Neural crest cell (in vitro differentiated cells): ENCODE results near the gene F11R. TPM values are rescaled to one million over a fixed set of nuclear protein-coding genes. Genes with fewer than 3 reads are reported as not detected.
A peak's percentile ranks its signal among the peaks of the same experiment; 100 is the strongest.

ENCODE experiments used
- DNase-seq: peaks from one replicate; pipeline ENCODE4 v3.0.0; 2021; ENCODE audit warnings: low read depth, mixed read lengths, low spot score
- H3K27ac Mint-ChIP-seq: one replicate; pipeline ENCODE4 v1.8.0; 2021; ENCODE audit warnings: mild to moderate bottlenecking, mixed read lengths; ENCODE audit not compliant: unreplicated experiment
- H3K27me3 Mint-ChIP-seq: 2 replicates; pipeline ENCODE4 v1.8.0; 2021; ENCODE audit warnings: low read depth, mild to moderate bottlenecking, mixed read lengths
- H3K36me3 Mint-ChIP-seq: 2 replicates; pipeline ENCODE4 v1.8.0; 2021; ENCODE audit warnings: low read depth, mild to moderate bottlenecking, mixed read lengths
- H3K4me1 Mint-ChIP-seq: 2 replicates; pipeline ENCODE4 v1.8.0; 2021; ENCODE audit warnings: mixed read lengths
- H3K4me3 Mint-ChIP-seq: one replicate; pipeline ENCODE4 v1.8.0; 2021; ENCODE audit warnings: mild to moderate bottlenecking, mixed read lengths
- H3K9me3 Mint-ChIP-seq: 2 replicates; pipeline ENCODE4 v1.8.0; 2021; ENCODE audit warnings: mixed read lengths
- CTCF ChIP-seq: fragments of 200-600 bp; sonication (generic); conservative IDR thresholded peaks from 2 replicates; pipeline ENCODE4 v1.5.0; 2021; ENCODE audit warnings: antibody characterized with exemption, mild to moderate bottlenecking
- total RNA-seq: library from RNA; stranded (reverse); gene quantifications from 2 replicates; pipeline ENCODE4 v1.2.1, GENCODE V29; 2021

Gene F11R
- total RNA-seq, 1 donor from 2014 or later: 3.5 TPM

DNA sequence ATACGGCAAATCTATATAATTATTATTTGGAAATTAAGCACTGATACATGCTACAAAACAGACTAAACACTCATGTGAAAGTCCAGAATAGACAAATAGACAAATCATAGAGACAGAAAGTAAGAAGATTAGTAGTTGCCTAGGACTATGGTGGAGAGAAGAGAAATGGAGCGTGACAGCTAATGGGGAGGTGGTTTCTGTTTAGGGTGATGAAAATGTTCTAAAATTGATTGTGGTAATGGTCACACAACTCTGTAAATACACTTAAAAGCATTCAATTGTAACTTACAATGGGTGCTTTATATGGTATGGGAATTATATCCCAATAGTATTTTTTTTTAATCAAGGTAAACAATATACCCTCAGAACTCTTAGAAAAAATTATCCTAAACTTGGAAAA lies 45.9 kb downstream of the F11R start:
- Mint-ChIP-seq H3K4me1 (peaks cover 17% of the 10 kb centered on the region), H3K27me3 (peaks cover 23% of the 10 kb centered on the region), H3K4me3 (no peak overlapping the region), H3K36me3 (no peaks in the 10 kb centered on the region), H3K9me3 (no peaks in the 10 kb centered on the region), H3K27ac (no peak overlapping the region)
- DNase-seq: no peak
- TF ChIP-seq CTCF: no peak

GRCh38 chr1:160973491-160973890 lies 47.5 kb downstream of the F11R start:
- Mint-ChIP-seq H3K36me3 (no peaks in the 10 kb centered on the region), H3K9me3 (no peaks in the 10 kb centered on the region), H3K4me3 (no peak overlapping the region), H3K4me1 (peaks cover 17% of the 10 kb centered on the region), H3K27ac (no peak overlapping the region), H3K27me3 (peaks cover 13% of the 10 kb centered on the region)
- DNase-seq: no peak
- no peak for TF ChIP-seq CTCF

DNA sequence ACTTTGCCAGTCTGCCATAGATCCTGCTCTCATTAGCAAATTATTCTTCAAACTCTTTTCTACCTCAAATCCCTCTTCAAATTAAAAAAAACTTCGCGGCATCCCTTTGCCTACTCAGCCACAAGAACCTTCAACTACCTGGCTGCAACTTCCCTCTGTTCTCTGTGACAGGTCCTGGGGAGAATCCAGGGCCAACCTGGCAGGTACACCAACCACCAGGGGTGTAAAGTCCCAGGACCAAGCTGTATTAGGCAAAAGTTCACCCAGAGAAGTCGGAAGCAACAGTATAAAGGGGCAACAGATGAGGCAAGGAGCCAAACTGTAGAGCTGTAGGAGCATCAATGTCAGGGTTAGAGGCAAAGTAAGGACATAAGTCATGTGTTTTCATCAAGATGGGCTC lies 48.0 kb downstream of the F11R start:
- no peak for DNase-seq
- no peak for TF ChIP-seq CTCF
- Mint-ChIP-seq H3K4me1 (peaks cover 17% of the 10 kb centered on the region), H3K27ac (peak overlapping the region; percentile 63), H3K36me3 (no peaks in the 10 kb centered on the region), H3K9me3 (no peaks in the 10 kb centered on the region), H3K4me3 (no peak overlapping the region), H3K27me3 (peaks cover 12% of the 10 kb centered on the region)

DNA sequence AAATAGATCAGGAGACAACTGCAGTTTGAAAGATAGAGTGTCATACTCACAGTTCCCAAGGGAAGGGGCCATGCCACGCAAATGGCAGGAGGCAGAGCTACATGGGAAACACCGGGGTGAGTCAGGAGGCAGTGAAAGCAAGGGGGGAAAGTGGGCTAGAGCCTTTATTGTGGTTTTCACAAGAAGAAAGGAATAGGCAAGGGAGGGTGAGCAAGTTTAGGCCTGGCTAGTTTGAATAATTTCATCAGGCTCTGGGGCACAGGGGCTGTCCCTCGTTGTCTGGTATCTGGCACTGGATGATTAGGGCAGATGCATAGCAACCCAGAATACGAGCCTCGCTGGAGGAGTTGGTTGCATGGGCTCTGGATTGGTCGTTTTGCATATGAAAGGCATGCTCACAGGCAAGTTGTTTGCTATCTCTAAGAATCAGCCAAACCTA lies 49.3 kb downstream of the F11R start:
- no peak for TF ChIP-seq CTCF
- peaks cover 12% of the 10 kb centered on the region for H3K27me3 Mint-ChIP-seq
- peaks cover 17% of the 10 kb centered on the region for H3K4me1 Mint-ChIP-seq
- no peaks in the 10 kb centered on the region for H3K9me3 Mint-ChIP-seq
- H3K36me3 Mint-ChIP-seq: no peaks in the 10 kb centered on the region
- H3K27ac Mint-ChIP-seq: peak overlapping the region; percentile 68
- H3K4me3 Mint-ChIP-seq: peak overlapping the region; percentile 45
- peak; percentile 20 for DNase-seq

GRCh38 chr1:160963521-160963920 lies 57.4 kb downstream of the F11R start:
- Mint-ChIP-seq H3K36me3 (no peaks in the 10 kb centered on the region), H3K27me3 (peaks cover 3% of the 10 kb centered on the region), H3K27ac (no peak overlapping the region), H3K4me3 (no peak overlapping the region), H3K4me1 (no peaks in the 10 kb centered on the region), H3K9me3 (no peaks in the 10 kb centered on the region)
- no peak for DNase-seq
- no peak for TF ChIP-seq CTCF

GRCh38 chr1:160961419-160961818 lies 59.5 kb downstream of the F11R start:
- no peaks in the 10 kb centered on the region for H3K27me3 Mint-ChIP-seq
- no peak for TF ChIP-seq CTCF
- no peak overlapping the region for H3K27ac Mint-ChIP-seq

More at GRCh38 chr1:160961419-160961818, 59.5 kb downstream of the F11R start:
- DNase-seq: no peak
- no peaks in the 10 kb centered on the region for H3K4me1 Mint-ChIP-seq
- no peaks in the 10 kb centered on the region for H3K36me3 Mint-ChIP-seq
- H3K9me3 Mint-ChIP-seq: no peaks in the 10 kb centered on the region
- no peak overlapping the region for H3K4me3 Mint-ChIP-seq
